GM21381 (cell line): ENCODE measurements around the gene BOD1L1.

ENCODE experiments used
- ATAC-seq: cut with Tn5 transposase; IDR thresholded peaks from one replicate; pipeline ENCODE4 v1.9.1; 2021; ENCODE audit warnings: mild to moderate bottlenecking, moderate library complexity; ENCODE audit not compliant: unreplicated experiment

The BOD1L1 gene

DNA sequence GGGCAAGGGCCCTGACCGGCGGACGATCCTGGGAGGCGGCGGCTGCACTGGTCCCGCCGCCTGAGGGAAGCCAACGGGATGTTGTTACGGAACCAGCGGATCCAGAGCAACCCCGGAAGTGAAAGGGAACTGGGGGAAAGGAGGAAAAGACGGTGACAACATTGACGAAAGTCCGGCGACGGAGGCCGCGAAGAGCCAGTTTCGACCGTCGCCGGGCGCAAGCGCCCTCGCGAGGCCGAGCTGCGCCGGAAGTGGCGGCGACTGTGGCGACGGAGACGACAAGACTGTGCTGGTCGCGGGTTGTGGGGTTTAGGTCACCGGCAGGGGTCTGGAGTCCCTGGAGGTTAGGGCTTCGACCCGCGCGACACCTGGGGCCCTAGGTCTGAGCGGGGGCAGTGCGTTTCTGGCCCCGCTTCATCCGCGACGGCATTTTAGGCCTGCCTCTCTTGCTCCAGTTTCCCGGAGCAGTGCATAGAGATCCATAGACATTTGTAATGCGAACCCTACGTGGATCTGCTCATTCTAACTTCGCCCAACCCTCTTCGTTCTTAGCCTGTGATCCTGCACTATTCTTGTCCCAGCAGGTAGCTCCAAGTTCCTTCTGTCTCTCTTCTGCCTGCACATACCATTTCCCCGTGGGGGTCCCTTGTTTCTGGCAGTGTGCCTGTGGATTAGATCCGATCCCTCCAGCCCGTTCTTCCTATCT lies at the start of gene BOD1L1:
Gene BOD1L1 (minus strand): TSS at position 120 of the 706 bp plus-strand sequence. CDS start 138 bp downstream, outside the sequence.
- peak; percentile 93 for ATAC-seq

DNA sequence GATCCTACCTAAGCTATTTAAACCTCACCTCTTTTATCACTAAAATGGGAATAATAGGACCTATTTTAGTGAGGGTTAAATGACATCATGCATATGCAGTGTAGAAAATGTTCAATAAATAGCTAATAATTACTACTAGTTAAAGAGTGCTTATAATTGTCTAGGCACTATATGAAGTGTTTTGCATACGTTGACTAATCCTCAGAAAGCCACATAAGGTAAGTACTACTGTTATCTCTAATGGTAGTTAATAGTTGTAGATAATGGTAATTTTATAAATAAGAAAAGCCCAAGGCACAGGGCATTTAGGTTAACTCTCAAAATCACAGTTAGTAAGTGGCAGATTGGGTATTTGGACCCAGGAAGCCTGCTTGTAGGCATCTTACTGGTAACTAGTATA lies 47.4 kb upstream of the BOD1L1 start:
- no peak for ATAC-seq

DNA sequence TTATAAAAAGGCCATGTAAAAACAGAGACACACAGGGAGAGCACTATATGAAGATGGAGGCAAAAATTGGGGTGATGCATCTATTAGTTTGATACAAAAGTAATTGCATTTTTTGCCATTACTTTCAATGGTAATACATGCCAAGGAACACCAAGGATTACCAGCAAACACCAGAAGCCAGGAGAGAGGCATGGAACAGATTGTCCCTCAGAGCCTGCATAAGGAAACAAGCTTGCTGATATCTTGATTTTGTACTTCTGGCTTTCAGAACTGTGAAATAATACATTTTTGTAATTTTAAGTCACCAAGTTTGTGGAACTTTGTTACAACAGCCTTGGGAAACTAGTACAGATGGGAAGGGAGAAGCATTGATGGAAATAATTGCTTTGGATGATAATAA lies 45.6 kb upstream of the BOD1L1 start:
- no peak for ATAC-seq

DNA sequence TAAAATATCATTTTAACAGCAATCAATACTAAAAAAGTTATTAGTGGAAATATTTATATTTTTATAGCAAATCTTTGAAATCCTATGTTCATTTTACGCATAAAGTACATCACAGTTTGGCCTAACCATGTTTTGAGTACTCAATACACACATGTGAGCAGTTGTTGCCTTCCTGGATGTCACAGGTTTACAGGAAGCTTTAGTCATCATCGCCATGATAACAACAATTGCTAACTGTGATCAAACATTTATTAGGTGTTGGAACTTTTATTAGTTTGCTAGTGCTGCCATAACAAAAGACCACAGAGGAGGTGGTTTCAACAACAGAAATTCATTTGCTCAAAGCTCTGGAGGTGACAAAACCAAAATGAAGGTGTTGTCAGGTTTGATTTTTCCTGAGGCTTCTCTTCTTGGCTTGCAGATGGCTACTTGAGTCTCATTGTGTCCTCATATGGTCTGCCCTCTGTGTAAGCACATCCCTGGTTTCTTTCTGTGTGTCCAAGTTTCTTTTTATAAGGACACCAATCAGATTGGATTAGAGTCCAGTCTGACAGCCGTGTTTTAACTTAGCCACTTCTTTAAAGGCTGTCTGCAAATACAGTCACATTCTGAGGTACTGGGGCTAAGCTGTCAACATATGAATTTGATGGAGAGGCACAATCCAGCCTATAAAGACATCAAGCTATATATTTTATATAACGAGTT lies 43.1 kb upstream of the BOD1L1 start:
- ATAC-seq, result no peak

DNA sequence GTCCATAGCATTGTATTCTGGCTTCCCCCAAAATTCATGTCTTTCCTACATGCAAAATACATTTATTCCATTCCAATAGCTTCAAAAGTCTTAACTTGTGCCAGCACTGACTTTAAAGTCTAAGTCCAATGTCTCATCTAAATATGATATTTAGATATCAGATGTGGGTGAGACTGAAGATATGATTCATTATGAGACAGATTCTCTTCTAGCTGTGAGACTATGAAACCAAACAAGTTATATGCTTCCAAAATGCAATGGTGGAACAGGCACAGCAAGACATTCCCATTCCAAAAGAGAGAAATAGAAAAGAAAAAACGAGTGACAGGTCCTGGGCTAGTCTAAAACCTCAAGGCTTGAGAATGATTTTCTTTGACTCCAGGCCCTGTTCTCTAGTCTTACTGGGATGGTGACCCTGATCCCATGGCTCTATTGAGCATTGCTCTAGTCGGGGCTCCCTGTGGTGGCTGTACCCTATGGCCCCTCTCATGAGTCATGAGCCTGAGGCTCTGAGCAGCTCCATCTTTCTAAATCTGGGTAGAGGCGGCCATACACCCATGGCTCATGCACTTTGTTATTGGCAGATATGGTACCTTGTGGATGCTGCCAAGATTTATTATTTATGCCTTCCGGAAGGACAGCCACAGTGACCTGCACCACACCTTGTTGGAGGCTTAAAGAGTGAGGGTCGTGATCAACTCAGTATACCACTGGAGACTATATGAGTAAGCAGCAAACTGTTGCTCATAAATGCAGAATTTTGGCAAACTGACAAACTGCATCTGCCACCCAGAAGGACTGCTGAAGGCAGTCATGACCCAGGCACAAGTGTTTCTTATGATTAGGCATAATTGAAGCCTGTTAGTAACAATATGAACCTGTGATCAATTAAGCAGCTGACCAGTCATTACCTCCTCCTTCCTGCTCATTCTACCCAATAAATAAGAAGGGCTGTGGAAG lies 38.5 kb upstream of the BOD1L1 start:
- ATAC-seq, result no peak

DNA sequence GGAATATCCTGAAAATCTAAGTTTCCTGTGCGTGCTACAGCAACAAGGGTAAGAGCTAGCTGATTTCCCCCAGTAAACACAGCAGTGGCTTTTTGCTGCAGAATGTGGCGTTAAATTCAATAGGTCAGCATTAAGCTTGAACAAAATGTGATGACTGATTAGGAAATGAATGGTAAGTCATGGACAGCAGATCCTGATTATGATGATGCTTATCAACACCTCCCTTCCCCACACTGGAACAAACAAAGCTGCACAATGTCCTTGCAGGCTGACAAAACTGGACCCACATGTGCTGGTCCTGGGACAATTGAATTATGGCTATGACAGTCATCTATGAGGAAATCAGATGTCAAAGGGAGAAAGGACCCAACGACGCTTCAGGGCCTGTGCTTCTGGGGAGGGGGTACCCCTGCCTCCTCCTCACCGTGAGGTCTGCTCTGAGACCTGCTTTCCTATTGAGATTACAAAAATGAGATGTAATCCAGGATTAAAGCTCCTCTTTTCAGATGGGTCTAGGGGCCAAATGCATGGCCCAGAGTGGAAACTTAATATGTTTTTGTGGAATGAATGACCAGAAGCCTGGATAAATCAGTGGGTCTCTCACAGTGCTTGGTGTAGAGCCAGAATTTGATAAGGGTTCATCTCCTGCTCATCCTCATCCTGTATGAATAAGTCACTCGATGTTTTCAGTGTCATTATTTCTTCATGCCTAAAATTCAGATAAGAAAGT lies 32.0 kb upstream of the BOD1L1 start:
- ATAC-seq, result no peak

DNA sequence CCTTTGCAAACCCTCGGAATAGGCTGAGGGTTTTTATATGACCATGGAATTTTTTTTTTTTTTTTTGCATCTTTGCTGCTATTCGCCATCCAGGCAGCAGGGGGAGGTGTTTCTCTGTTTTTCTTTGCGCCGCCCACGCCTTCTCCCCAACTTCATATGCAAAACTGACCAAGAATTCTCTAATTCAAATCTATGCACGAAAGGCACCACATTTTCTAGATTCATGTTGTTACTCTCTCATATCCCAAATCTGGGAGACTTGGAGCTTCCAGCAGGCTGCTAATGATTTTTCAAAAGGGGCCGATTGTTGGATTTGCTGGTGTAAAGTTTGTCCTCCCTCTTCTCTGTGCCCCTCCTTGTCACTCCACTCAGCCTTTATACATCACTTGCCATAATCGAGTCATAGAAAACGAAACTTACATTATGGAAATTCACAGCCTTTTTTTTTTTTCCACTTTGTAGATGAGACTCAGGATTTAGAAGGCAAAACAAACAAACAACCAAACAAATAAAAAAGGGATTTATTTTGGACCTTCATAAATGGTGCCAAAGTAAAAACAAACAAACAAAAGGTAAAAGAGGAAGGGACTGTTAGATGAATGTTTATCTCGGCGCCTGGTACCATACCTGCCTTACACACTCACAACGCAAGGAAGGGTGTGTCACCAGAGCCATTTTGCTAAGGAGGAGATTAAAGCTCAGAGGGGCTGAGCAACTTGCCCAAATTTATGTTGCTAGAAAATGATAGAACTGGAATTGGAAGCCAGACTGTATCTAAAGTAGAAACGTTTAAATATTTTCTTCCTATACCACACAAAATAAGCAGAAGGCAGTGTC lies 29.3 kb upstream of the BOD1L1 start:
- no peak for ATAC-seq

DNA sequence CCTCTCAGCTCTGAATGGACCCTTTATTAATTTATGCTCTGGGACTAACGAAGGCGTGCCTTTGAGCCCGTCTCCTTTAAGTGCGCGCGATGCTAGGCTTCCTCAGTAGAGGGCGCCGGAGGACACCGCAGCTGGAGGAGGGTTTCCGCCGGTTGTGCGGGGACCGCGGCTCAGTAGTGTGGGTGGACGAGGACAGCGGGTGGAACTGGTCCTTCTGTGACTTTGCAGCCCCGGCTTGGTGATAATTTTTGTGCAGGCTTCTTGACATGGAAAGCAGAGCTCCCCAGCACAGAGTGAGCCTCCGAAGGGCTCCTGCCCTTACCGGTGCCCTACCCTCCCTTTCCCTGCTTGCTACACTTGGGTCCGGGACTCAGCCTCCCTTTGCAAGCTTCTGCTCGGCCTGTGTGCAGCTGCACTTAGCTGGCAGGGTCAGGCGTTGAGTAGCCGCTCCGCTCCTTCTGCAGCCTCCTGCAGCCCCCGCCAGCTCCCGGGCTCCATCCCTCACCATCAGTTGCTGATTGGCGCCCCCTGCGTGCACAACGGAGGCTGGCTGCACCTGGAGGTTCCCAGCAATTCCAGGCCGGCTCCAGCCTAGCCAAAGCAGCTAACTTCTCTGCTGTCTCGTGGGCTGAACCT lies 26.8 kb upstream of the BOD1L1 start:
- ATAC-seq, result peak; percentile 91

DNA sequence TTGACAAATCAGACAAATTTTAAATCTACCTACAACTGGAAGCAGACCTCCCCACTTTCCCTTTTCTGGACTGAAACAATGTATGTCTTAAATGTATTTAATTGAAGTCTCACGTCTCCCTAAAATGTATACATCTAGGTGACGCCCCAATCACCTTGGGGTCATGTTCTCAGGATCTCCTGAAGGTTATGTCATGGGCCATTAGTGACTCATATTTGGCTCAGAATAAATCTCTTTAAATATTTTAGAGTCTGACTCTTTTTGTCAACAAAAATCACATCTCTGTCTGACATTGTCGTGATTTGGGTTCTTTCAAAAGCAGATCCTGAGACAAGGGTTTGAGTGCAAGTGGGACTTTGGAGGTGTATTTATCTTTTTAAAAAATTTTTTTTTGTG lies 26.2 kb upstream of the BOD1L1 start:
- no peak for ATAC-seq

DNA sequence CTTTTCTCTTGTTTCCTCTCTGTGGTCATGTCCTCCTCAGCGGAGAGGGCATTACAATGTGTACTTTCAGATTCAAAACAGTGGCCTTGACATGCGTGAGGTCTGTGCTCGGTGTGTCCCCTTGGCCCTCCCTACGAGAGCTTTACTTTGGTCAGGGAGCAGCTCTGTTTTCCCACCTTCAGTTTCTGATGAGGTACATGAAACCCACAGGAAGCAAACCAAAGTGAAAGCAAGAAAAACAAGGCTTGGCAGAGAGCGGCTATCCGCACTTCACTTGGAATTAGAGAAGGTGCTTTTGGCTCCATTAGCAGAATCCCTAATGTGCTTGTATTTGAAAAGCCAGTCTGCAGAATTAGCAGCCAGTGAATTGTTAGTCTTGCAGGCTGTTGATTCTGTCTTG lies 19.5 kb upstream of the BOD1L1 start:
- ATAC-seq, result no peak

DNA sequence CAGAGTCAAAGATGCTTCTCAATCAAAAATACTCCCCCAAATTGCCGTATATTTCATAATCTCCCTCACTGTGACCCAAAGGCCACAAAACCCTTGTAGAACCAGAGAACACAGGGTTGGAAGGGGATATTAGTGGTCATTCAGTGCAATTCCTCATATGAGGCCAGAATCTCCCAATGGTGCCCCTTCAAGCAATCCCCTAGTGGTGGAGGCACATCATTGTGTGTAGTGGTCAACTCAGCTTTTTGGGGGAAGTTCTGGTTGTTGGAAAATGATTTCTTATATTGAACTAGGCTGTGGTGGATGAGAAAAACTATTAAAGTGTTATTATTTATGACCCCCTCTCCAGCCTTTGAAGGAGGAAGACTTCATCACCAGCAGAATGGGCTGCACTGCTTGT lies 17.6 kb upstream of the BOD1L1 start:
- ATAC-seq, result no peak

DNA sequence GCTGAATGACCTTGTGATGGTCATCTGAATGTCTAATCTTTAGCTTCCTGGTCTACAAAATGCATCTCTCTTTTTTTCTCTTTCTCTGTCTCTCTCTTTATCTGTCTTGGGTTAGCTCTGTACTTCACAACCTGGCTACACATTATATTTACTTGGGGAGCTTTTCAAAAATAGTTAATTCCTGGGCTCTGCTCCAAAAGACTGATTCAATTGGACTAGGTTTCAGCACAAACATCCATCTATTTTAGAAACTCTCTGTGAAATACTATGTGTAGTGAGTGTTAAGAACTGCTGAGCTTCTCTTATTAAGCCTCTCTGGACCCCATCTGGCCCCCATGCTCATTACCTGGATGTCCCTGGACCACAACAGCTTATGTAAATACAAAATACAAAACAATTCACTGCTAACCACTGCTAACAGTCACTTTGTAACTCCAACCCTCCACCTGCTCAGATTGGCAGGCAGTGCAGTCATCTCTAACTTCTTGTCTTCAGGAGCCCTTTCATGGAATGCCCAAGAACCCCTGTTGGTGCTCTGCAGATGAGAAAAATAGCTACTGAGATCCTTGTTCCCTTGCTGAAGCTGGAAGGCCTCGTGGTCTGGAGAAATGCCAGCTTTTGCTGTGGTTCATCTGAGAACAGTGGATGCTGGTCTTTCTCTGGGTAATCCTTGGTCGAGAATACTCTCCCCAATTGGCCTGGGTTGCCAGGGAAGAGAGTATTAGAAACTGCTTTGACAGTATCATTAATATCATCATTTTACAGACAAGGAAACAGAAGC lies 14.8 kb upstream of the BOD1L1 start:
- ATAC-seq, result no peak

DNA sequence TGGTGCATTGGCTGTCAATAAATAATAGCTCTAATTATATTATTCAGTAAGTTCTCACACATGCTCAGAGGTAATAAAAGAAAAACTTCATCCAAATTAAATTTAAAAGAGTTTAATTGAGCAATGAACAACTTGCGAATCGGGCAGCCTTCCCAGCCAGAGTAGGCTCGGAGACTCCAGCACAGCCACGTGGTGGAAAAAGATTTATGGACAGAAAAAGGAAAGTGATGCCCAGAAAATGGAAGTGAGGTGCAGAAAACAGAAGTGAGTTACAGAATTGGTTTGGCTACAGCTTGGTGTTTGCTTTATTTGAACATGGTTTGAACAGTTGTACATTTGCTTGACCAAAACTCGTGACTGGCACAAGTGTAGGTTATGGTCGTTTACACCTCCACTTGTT lies 13.6 kb upstream of the BOD1L1 start:
- ATAC-seq, result no peak

DNA sequence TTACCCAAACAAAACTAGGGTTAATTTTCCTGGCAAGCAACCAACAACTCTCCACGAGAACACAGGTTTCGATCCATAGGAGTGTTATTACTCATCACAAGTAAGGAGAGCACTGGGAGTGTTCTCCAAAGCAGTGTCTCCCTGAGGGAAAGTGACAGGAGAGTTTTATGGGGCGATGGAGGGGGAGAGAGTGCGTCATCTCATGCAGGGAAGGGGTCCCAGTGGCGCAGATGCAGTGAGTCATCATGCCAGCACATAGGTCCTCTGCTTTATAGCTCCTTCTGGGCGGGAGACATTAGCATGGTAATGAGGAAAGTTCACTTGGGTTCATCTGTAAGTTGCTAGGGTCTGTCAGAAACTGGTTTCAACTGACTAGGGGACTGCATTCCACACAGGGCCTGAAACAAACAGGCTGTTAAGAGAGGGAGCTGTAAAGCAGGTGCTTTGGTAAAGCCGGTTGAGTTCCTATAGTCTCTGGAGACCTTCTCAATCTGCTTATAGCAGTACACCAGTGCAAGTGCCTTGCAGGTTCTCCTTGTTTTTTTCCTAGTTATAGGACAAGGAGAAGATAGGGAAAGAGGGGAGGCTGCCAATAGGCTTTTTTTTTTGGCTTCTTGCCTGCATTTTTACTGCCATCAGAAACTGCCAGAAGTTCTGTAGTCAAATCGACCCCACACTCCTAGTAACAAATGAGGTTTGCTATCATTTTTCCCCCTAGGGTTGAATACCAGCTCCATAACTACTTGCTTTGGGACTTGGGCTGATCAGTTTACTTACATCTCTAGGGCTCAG lies 12.8 kb upstream of the BOD1L1 start:
- ATAC-seq, result no peak

DNA sequence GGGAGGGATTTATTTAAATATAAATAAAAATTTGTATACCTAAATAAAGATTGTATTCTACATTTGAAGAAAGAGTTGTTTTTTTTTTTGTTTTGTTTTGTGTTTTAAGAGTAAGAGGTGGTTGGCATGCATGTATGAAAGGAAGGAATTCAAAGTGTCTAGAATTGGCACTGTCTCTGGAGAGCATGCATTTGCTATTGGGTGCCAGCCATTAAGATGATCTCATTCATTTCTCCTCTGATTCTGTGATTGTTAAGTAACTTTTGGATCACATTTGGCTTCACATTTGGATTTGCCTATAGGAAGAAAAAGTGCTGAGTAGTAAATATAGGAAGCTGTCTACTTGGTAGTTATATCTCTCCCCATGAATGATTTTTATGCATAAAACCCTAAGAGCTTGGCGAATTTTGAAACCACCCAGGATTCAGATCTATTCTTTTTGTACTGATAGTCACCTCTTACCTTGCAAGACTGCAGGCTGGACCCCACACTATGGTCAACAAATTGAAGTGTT lies 7.8 kb upstream of the BOD1L1 start:
- ATAC-seq, result no peak

DNA sequence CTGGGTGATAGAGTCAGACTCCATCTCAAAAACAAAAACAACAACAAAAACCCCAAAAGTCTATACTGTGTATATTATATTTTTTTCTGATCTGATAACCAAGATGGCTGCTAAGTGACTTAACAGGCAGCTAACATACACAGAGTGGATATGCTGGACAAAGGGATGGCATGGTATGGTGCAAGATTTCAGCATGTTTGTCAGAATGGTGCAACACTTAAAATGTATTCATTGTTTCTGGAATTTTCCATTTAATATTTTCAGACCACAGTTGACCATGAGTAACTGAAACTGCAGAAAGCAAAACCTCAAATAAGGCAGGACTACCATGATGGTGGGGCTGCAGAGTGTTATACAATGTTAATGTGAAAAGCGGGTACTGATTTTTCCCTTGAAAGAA lies 6.1 kb upstream of the BOD1L1 start:
- no peak for ATAC-seq

DNA sequence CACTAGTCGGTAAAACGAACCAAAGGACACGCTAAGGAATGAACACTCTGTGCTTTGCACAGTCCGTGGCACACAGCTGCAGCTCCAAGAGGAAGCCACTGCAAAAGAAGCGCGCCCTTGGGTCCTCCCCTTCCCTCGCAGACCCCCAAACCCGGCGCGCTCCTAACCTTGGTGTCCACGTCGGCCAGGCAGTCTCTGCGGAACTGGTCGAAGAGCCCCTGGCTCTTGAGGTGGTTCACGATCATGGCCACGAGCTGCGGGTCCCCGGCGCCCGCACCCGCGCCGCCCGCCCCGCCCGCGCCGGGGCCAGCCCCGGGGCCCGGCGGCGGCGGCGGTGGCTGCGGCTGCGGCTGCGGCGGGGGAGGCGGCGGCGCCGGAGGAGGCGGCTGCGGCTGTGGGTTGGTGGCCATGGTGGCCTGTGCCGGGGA lies 333 bp downstream of the BOD1L1 start:
- ATAC-seq, result peak; percentile 34
